KMS-11 (cell line): ENCODE measurements around the gene INTS14.
A peak's percentile ranks its signal among the peaks of the same experiment; 100 is the strongest.

Experiments used
- H2AFZ ChIP-seq: fragments of 200-600 bp; sonication (generic); 2 replicates; pipeline ENCODE4 v1.6.1; 2016; ENCODE audit warnings: antibody characterized with exemption, mixed run types, low read depth
- H3K27ac ChIP-seq: fragments of 200-600 bp; sonication (generic); 2 replicates; pipeline ENCODE4 v1.6.1; 2016; ENCODE audit warnings: mild to moderate bottlenecking, mixed run types
- H3K27me3 ChIP-seq: fragments of 200-600 bp; sonication (generic); 2 replicates; pipeline ENCODE4 v1.6.1; 2017; ENCODE audit warnings: mild to moderate bottlenecking, low read depth, mixed run types, moderate library complexity; ENCODE audit not compliant: insufficient read depth
- H3K36me3 ChIP-seq: fragments of 200-600 bp; sonication (generic); 2 replicates; pipeline ENCODE4 v1.6.1; 2017; ENCODE audit warnings: mild to moderate bottlenecking, mixed run types; ENCODE audit not compliant: insufficient read depth
- H3K4me1 ChIP-seq: fragments of 200-600 bp; sonication (generic); 2 replicates; pipeline ENCODE4 v1.6.1; 2016; ENCODE audit warnings: mild to moderate bottlenecking, low read depth, mixed run types; ENCODE audit not compliant: poor library complexity, severe bottlenecking
- H3K4me2 ChIP-seq: fragments of 200-600 bp; sonication (generic); 2 replicates; pipeline ENCODE4 v1.7.0; 2016; ENCODE audit warnings: mild to moderate bottlenecking, mixed run types
- H3K4me3 ChIP-seq: fragments of 200-600 bp; sonication (generic); IDR thresholded peaks from 2 replicates; pipeline ENCODE4 v1.6.1; 2017; ENCODE audit warnings: low read depth, low read length, mixed read lengths; ENCODE audit not compliant: insufficient read depth
- H3K79me2 ChIP-seq: fragments of 200-600 bp; sonication (generic); 2 replicates; pipeline ENCODE4 v1.6.1; 2016; ENCODE audit warnings: low read depth, mixed run types; ENCODE audit not compliant: insufficient read depth
- H3K9ac ChIP-seq: fragments of 200-600 bp; sonication (generic); 2 replicates; pipeline ENCODE4 v1.6.1; 2016; ENCODE audit warnings: mild to moderate bottlenecking, mixed run types
- H4K20me1 ChIP-seq: fragments of 200-600 bp; sonication (generic); 2 replicates; pipeline ENCODE4 v1.6.1; 2016; ENCODE audit warnings: mild to moderate bottlenecking, mixed run types; ENCODE audit not compliant: insufficient read depth
- CTCF ChIP-seq: fragments of 200-600 bp; sonication (generic); conservative IDR thresholded peaks from 2 replicates; pipeline ENCODE4 v1.6.1; 2017; ENCODE audit warnings: low read depth, mild to moderate bottlenecking, antibody characterized with exemption, low read length, moderate library complexity, mixed read lengths

INTS14 gene

GRCh38 chr15:65642594-65642993 is 31.7 kb upstream of the INTS14 start:
- Histone ChIP-seq H3K4me3 (no peak overlapping the region), H3K79me2 (no peaks in the 10 kb centered on the region), H3K9ac (no peak overlapping the region), H3K27me3 (no peaks in the 10 kb centered on the region), H3K4me2 (no peak overlapping the region), H3K27ac (no peak overlapping the region), H2AFZ (no peak overlapping the region), H3K36me3 (no peaks in the 10 kb centered on the region), H4K20me1 (no peaks in the 10 kb centered on the region), H3K4me1 (peaks cover 13% of the 10 kb centered on the region)
- TF ChIP-seq CTCF: no peak

- no peak overlapping the region for H3K4me3 ChIP-seq
- peaks cover 13% of the 10 kb centered on the region for H3K4me1 ChIP-seq
- no peak overlapping the region for H2AFZ ChIP-seq
- H3K4me2 ChIP-seq: no peak overlapping the region
- no peaks in the 10 kb centered on the region for H4K20me1 ChIP-seq
- H3K27me3 ChIP-seq: no peaks in the 10 kb centered on the region
- no peak for TF ChIP-seq CTCF
- H3K9ac ChIP-seq: no peak overlapping the region
- H3K27ac ChIP-seq: no peak overlapping the region
- H3K79me2 ChIP-seq: no peaks in the 10 kb centered on the region
- H3K36me3 ChIP-seq: no peaks in the 10 kb centered on the region
Observed at GRCh38 chr15:65641768-65642475, 31.0 kb upstream of the INTS14 start.

GRCh38 chr15:65639509-65639908 is 28.6 kb upstream of the INTS14 start:
- H4K20me1 ChIP-seq: no peaks in the 10 kb centered on the region
- no peaks in the 10 kb centered on the region for H3K27me3 ChIP-seq
- no peak for TF ChIP-seq CTCF
- no peak overlapping the region for H3K4me3 ChIP-seq
- peaks cover 23% of the 10 kb centered on the region for H3K4me1 ChIP-seq
- no peak overlapping the region for H3K27ac ChIP-seq
- H2AFZ ChIP-seq: no peak overlapping the region
- H3K9ac ChIP-seq: no peak overlapping the region
- no peak overlapping the region for H3K4me2 ChIP-seq
- no peaks in the 10 kb centered on the region for H3K36me3 ChIP-seq
- no peaks in the 10 kb centered on the region for H3K79me2 ChIP-seq

GRCh38 chr15:65638681-65639089 is 27.8 kb upstream of the INTS14 start:
- H3K4me1 ChIP-seq: peaks cover 31% of the 10 kb centered on the region
- H3K27me3 ChIP-seq: no peaks in the 10 kb centered on the region
- H3K79me2 ChIP-seq: no peaks in the 10 kb centered on the region
- H3K4me2 ChIP-seq: peak overlapping the region; percentile 76
- no peaks in the 10 kb centered on the region for H4K20me1 ChIP-seq
- H3K36me3 ChIP-seq: no peaks in the 10 kb centered on the region
- peak overlapping the region; percentile 8; the same call in 1 of the 2 replicates for H2AFZ ChIP-seq
- no peak overlapping the region for H3K9ac ChIP-seq
- H3K27ac ChIP-seq: no peak overlapping the region
- H3K4me3 ChIP-seq: no peak overlapping the region
- peak; percentile 93 for TF ChIP-seq CTCF
